Measurements from ENCODE around the gene TIMM10B. TPM values are rescaled to one million over a fixed set of nuclear protein-coding genes. Genes with fewer than 3 reads are reported as not detected.

Gene TIMM10B
- total RNA-seq, 1 donor from 2014 or later: 34.0 TPM

DNA sequence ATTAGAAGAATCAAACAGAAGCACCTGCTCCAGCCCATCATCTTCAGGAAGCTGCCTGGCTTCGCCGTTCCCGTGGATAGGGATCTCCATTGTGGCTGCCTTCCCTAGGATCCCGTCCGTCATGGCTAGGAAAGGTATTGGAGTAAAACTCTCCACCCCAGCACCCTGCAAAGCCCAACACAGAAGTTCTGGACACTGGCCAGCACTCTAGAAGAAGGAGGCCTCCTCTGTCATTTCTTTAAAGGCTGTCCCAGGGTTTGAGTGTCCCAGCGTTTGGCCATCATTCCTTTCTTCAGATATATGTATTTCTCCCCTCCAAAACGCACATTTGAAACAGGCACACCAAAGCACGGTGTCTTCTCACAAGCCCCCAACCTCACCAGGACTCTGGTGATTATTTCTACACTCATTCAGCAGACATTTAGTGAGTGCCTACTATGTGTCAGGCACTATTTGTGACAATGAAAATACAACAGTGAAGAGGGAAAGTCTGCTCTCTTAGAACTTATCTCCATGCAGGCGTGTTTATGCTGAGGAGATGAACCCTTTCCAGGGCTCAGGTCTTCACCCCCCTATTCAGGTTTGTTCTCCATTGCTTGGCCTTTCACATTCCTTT, 894 bp upstream of the TIMM10B start:
- Mint-ChIP-seq H3K27ac (peak overlapping the region; percentile 99), H3K4me1 (peaks cover 37% of the 10 kb centered on the region), H3K4me3 (peak overlapping the region; percentile 92), H3K9me3 (no peaks in the 10 kb centered on the region), H3K36me3 (peaks cover 21% of the 10 kb centered on the region), H3K27me3 (ENCODE audit: low read depth) (no peaks in the 10 kb centered on the region)
- DNase-seq (ENCODE audit: low spot score in 2 of 2, unreplicated experiment in 2 of 2): no peak
- TF ChIP-seq CTCF (IDR thresholded peaks at IDR 0.05; ENCODE audit: unreplicated experiment): no peak

- TF ChIP-seq CTCF (IDR thresholded peaks at IDR 0.05; ENCODE audit: unreplicated experiment): no peak
- H3K9me3 Mint-ChIP-seq: no peaks in the 10 kb centered on the region
- H3K27me3 Mint-ChIP-seq (ENCODE audit: low read depth): no peaks in the 10 kb centered on the region
- peaks cover 19% of the 10 kb centered on the region for H3K36me3 Mint-ChIP-seq
- H3K4me1 Mint-ChIP-seq: peaks cover 37% of the 10 kb centered on the region
- H3K27ac Mint-ChIP-seq: peak overlapping the region; percentile 99
- no peak for DNase-seq (ENCODE audit: low spot score in 2 of 2, unreplicated experiment in 2 of 2)
- H3K4me3 Mint-ChIP-seq: peak overlapping the region; percentile 92
Observed at GRCh38 chr11:6481924-6482275, 599 bp downstream of the TIMM10B start.

DNA sequence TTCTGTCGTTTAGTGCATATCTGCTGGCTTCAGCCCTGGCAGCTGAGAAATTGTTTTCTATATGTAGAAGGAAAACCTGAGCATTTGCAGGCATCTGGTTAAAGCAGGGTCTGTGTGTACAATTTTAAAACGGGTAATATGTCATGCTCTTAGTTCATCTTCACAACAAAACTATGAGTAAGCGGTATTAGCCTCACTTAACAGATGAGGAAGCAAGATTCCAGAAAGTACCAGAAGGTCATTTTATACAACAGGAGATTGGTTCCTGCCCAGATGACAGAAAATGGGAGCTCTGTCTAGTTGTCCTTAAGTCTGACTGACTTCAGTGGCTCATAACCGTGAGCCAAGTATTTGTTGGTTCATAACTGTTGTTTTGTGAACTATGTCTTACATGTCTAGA, 1.1 kb downstream of the TIMM10B start:
- H3K36me3 Mint-ChIP-seq: peaks cover 16% of the 10 kb centered on the region
- no peak for DNase-seq (ENCODE audit: low spot score in 2 of 2, unreplicated experiment in 2 of 2)
- peak overlapping the region; percentile 99 for H3K27ac Mint-ChIP-seq
- no peaks in the 10 kb centered on the region for H3K27me3 Mint-ChIP-seq (ENCODE audit: low read depth)
- peaks cover 37% of the 10 kb centered on the region for H3K4me1 Mint-ChIP-seq
- no peaks in the 10 kb centered on the region for H3K9me3 Mint-ChIP-seq
- TF ChIP-seq CTCF (IDR thresholded peaks at IDR 0.05; ENCODE audit: unreplicated experiment): no peak
- peak overlapping the region; percentile 92 for H3K4me3 Mint-ChIP-seq

- Mint-ChIP-seq H3K27ac (peak overlapping the region; percentile 99), H3K9me3 (no peaks in the 10 kb centered on the region), H3K4me3 (peak overlapping the region; percentile 92), H3K4me1 (peaks cover 37% of the 10 kb centered on the region), H3K27me3 (ENCODE audit: low read depth) (no peaks in the 10 kb centered on the region), H3K36me3 (peaks cover 12% of the 10 kb centered on the region)
- DNase-seq (ENCODE audit: low spot score in 2 of 2, unreplicated experiment in 2 of 2): no peak
- TF ChIP-seq CTCF (IDR thresholded peaks at IDR 0.05; ENCODE audit: unreplicated experiment): no peak
Observed at GRCh38 chr11:6483015-6483414, 1.7 kb downstream of the TIMM10B start.

DNA sequence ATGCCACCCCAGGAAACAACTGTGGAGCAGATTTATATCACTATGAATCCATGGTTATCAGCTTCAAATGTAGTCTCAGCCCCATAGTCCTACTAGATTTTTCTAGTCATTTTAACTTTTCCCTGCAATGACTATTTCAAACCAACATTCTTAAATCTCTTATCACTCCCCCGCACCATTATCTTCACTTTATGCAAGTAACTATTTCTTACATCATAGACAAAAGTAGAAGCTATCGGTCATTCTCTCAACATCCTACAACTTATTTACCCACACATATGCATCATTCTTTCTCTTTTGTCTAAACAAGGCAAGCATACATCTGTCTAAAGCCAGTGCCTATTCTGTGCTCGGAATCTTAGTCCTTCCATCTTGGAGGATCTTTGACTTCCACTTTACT, 4.4 kb downstream of the TIMM10B start:
- Mint-ChIP-seq H3K27me3 (ENCODE audit: low read depth) (no peaks in the 10 kb centered on the region), H3K9me3 (no peaks in the 10 kb centered on the region), H3K4me3 (no peak overlapping the region), H3K27ac (no peak overlapping the region), H3K4me1 (peaks cover 22% of the 10 kb centered on the region), H3K36me3 (peaks cover 13% of the 10 kb centered on the region)
- no peak for DNase-seq (ENCODE audit: low spot score in 2 of 2, unreplicated experiment in 2 of 2)
- no peak for TF ChIP-seq CTCF (IDR thresholded peaks at IDR 0.05; ENCODE audit: unreplicated experiment)

GRCh38 chr11:6486256-6486655, 5.0 kb downstream of the TIMM10B start:
- Mint-ChIP-seq H3K27me3 (ENCODE audit: low read depth) (no peaks in the 10 kb centered on the region), H3K36me3 (peaks cover 13% of the 10 kb centered on the region), H3K4me3 (no peak overlapping the region), H3K4me1 (peaks cover 17% of the 10 kb centered on the region), H3K27ac (no peak overlapping the region), H3K9me3 (no peaks in the 10 kb centered on the region)
- DNase-seq (ENCODE audit: low spot score in 2 of 2, unreplicated experiment in 2 of 2): no peak
- no peak for TF ChIP-seq CTCF (IDR thresholded peaks at IDR 0.05; ENCODE audit: unreplicated experiment)

All from mesothelial cell of epicardium (in vitro differentiated cells).